Stimulated activated CD8-positive, alpha-beta memory T cell treated with anti-CD3 and anti-CD28 coated beads, Interleukin-12 subunit alpha, Interleukin-12 subunit beta, amount 100 ng/mL, for 1 hour (primary cell): ENCODE results near the gene LPIN1.

Experiments used
- DNase-seq: peaks from one replicate; pipeline ENCODE4 v3.0.0-alpha.2; 2020; ENCODE audit warnings: low read depth

LPIN1 gene

GRCh38 chr2:11746376-11746806, at the start of gene LPIN1:
LPIN1 (plus strand) TSS chr2:11746632; CDS start chr2:11765542, 18,910 bp downstream.
- peak; percentile 72 for DNase-seq

- DNase-seq, result no peak
Observed at GRCh38 chr2:11696736-11697102, 49.7 kb upstream of the LPIN1 start.

GRCh38 chr2:11697103-11697871, 49.1 kb upstream of the LPIN1 start:
- DNase-seq, result no peak

GRCh38 chr2:11698009-11698922, 48.2 kb upstream of the LPIN1 start:
- no peak for DNase-seq

- no peak for DNase-seq
Observed at GRCh38 chr2:11699686-11700670, 46.5 kb upstream of the LPIN1 start.

- DNase-seq, result no peak
Observed at GRCh38 chr2:11701206-11701605, 45.2 kb upstream of the LPIN1 start.

GRCh38 chr2:11701751-11702301, 44.6 kb upstream of the LPIN1 start:
- DNase-seq, result no peak

GRCh38 chr2:11702946-11703345, 43.5 kb upstream of the LPIN1 start:
- no peak for DNase-seq

- DNase-seq, result no peak
Observed at GRCh38 chr2:11703700-11704099, 42.7 kb upstream of the LPIN1 start.

- no peak for DNase-seq
Observed at GRCh38 chr2:11705063-11705462, 41.4 kb upstream of the LPIN1 start.

GRCh38 chr2:11705711-11706110, 40.7 kb upstream of the LPIN1 start:
- no peak for DNase-seq

GRCh38 chr2:11708106-11708505, 38.3 kb upstream of the LPIN1 start:
- no peak for DNase-seq

- no peak for DNase-seq
Observed at GRCh38 chr2:11709293-11709692, 37.1 kb upstream of the LPIN1 start.

- DNase-seq, result no peak
Observed at GRCh38 chr2:11710210-11710609, 36.2 kb upstream of the LPIN1 start.

- no peak for DNase-seq
Observed at GRCh38 chr2:11710632-11711353, 35.6 kb upstream of the LPIN1 start.

GRCh38 chr2:11711354-11711716, 35.1 kb upstream of the LPIN1 start:
- no peak for DNase-seq

- DNase-seq, result no peak
Observed at GRCh38 chr2:11711751-11712150, 34.7 kb upstream of the LPIN1 start.

GRCh38 chr2:11712866-11713265, 33.6 kb upstream of the LPIN1 start:
- no peak for DNase-seq

GRCh38 chr2:11713815-11714214, 32.6 kb upstream of the LPIN1 start:
- no peak for DNase-seq

GRCh38 chr2:11715987-11716652, 30.3 kb upstream of the LPIN1 start:
- DNase-seq, result no peak
